ENCODE results near the gene TP63. TPM values are rescaled to one million over a fixed set of nuclear protein-coding genes. Genes with fewer than 3 reads are reported as not detected.
"Not testable (repeated sequence)": the region's sequence is repeated elsewhere in the genome, so short reads cannot be mapped to it uniquely, and the experiment has no call there.

Gene TP63
- total RNA-seq, 2 donors from 2014 or later, result 0.45 to 1.5 TPM

DNA sequence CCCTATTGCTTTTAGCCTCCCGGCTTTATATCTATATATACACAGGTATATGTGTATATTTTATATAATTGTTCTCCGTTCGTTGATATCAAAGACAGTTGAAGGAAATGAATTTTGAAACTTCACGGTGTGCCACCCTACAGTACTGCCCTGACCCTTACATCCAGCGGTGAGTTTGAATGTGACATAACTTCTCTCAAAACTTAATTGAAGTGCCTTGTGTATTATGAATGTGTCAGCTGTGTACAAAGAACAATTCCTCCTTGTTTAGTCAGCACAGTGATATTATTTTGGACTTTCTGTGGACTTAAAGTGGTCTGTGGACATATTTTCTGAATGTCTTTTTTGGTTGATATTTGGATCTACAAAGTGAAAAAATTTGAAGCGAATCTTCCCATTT, 220 bp downstream of the TP63 start:
- Mint-ChIP-seq H3K27ac (peak overlapping the region; percentile 43), H3K4me3 (no peak overlapping the region), H3K27me3 (no peaks in the 10 kb centered on the region), H3K4me1 (peaks cover 11% of the 10 kb centered on the region), H3K36me3 (ENCODE audit: low read depth) (no peaks in the 10 kb centered on the region)
- ATAC-seq (no peak), DNase-seq (no peak)
- H3K9me3 ChIP-seq (ENCODE audit: control insufficient read depth, low read length, poor library complexity, severe bottlenecking), result no peaks in the 10 kb centered on the region

DNA sequence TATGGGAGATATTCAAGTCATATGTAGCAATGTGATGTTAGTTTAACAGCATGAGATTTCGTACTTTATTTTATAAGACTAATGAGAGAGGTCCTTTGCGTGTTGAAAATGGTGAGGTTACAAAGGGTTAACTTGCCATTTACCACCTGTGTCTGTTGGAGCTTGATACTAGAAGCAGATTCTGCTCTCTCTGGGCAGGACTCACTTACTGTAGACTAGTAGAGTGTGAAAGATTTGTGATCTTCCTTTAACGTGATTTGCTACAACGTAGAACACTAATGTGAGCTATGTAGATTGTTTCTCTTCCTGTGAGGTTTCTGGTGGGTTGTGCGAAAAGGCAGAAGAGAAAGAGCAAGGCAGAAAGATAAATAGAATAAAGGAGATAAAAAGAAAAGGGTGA, 1.1 kb downstream of the TP63 start:
- peaks cover 11% of the 10 kb centered on the region for H3K4me1 Mint-ChIP-seq
- no peaks in the 10 kb centered on the region for H3K27me3 Mint-ChIP-seq
- no peak overlapping the region for H3K27ac Mint-ChIP-seq
- ATAC-seq (no peak), DNase-seq (no peak)
- no peaks in the 10 kb centered on the region for H3K36me3 Mint-ChIP-seq (ENCODE audit: low read depth)
- no peaks in the 10 kb centered on the region for H3K9me3 ChIP-seq (ENCODE audit: control insufficient read depth, low read length, poor library complexity, severe bottlenecking)
- peak overlapping the region; percentile 2 for H3K4me3 Mint-ChIP-seq

DNA sequence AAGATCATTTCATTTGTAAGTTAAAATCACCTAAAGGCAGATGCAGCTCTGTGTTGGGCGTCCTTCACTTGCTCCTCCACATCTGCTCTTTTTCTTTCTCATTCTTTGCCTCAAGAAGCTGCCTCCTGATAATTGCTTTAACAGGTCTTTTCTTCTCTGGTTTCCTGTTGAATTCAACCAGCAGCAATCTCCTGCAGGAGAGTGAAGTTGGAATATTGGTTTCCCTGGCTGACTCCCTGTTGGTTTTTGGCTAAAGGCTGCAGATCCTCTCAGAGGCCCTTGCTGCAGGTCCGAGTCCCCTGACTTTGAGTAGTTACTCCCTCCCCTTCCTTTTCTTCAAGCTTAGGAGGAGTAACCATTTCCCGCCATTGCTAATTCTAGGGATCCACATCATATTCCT, 4.2 kb downstream of the TP63 start:
- Mint-ChIP-seq H3K4me1 (peaks cover 11% of the 10 kb centered on the region), H3K4me3 (no peak overlapping the region), H3K27ac (no peak overlapping the region), H3K36me3 (ENCODE audit: low read depth) (no peaks in the 10 kb centered on the region), H3K27me3 (no peaks in the 10 kb centered on the region)
- H3K9me3 ChIP-seq (ENCODE audit: control insufficient read depth, low read length, poor library complexity, severe bottlenecking), result no peaks in the 10 kb centered on the region
- ATAC-seq (no peak), DNase-seq (no peak)

DNA sequence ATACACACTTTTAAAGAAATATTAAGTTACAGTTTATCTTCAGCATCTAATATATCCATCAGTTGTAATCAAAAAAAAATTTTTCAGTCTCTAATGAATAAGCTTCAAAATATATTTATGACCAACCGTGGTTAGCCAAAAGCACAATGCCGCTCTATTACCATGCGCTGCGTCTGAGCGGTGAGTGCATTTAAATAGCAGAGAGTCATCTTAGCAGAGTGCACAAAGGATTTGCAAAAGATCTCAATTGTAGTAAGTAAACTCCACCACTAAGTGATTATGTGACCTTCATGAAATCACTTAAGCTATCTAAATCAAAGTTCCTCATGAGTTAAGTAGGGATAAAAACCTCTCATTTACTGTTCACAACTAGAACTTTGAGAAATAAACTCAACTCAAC, 4.9 kb downstream of the TP63 start:
- ATAC-seq (no peak), DNase-seq (no peak)
- Mint-ChIP-seq H3K4me3 (no peak overlapping the region), H3K27me3 (no peaks in the 10 kb centered on the region), H3K4me1 (peaks cover 5% of the 10 kb centered on the region), H3K36me3 (ENCODE audit: low read depth) (no peaks in the 10 kb centered on the region), H3K27ac (no peak overlapping the region)
- H3K9me3 ChIP-seq (ENCODE audit: control insufficient read depth, low read length, poor library complexity, severe bottlenecking), result no peaks in the 10 kb centered on the region

DNA sequence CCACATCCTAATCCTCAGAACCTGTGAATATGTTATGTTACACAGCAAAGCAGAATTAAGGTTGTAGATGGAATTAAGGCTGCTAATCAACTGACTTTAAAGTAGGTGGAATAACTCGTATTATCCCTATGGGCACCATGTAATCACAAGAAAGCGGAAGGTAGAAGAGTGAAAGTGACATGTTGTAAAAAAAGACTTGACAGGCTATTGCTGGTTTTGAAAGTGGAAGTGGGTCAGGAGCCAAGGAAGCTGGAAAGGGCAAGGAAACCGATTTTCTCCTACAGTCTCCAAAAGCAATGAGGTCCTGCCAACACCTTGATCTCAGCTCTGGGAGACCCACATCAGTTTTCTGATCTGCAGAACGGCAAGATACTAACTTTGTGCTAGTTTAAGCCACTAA, 6.6 kb downstream of the TP63 start:
- no peaks in the 10 kb centered on the region for H3K9me3 ChIP-seq (ENCODE audit: control insufficient read depth, low read length, poor library complexity, severe bottlenecking)
- ATAC-seq, result no peak
- Mint-ChIP-seq H3K27ac (no peak overlapping the region), H3K4me3 (no peak overlapping the region), H3K27me3 (no peaks in the 10 kb centered on the region), H3K36me3 (ENCODE audit: low read depth) (no peaks in the 10 kb centered on the region), H3K4me1 (no peaks in the 10 kb centered on the region)
- no peak for DNase-seq

DNA sequence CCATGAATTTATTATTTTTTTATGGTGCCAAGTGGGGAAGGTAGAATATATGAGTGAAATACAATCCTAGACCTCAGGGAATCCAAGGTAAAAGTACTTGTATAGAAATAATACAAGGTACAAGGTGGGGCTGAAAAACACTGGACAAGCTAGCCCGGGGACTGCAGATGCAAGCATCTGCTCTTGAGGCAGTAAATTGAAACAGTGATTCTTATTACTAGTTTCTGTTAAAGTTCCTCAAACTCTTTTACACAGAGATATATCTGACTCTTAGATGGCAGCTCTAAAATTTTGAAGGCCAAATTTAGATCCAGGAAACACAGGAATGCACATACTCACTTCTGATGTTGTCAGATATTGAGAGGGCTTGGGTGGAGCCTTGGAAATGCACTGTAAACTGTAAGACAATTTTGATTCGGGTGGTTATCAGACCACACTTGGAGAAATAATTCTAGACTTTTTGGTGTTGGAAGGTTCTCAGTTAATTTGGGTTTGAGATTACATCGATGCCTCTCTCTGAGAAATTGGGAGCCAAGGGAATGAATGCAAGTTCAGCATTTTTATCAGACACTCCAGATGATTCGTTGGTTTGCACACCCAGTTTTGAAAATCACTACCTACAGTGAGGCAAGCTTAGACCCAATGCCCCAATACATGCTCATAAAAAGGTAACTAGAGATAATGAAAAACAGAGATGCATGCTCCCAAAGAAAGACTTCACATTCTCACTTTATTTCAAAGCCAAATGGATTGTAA, 7.3 kb downstream of the TP63 start:
- no peak overlapping the region for H3K27ac Mint-ChIP-seq
- no peak for DNase-seq
- no peaks in the 10 kb centered on the region for H3K27me3 Mint-ChIP-seq
- no peaks in the 10 kb centered on the region for H3K4me1 Mint-ChIP-seq
- H3K9me3 ChIP-seq (ENCODE audit: control insufficient read depth, low read length, poor library complexity, severe bottlenecking), result no peaks in the 10 kb centered on the region
- ATAC-seq, result no peak
- H3K4me3 Mint-ChIP-seq, result no peak overlapping the region
- H3K36me3 Mint-ChIP-seq (ENCODE audit: low read depth), result no peaks in the 10 kb centered on the region

DNA sequence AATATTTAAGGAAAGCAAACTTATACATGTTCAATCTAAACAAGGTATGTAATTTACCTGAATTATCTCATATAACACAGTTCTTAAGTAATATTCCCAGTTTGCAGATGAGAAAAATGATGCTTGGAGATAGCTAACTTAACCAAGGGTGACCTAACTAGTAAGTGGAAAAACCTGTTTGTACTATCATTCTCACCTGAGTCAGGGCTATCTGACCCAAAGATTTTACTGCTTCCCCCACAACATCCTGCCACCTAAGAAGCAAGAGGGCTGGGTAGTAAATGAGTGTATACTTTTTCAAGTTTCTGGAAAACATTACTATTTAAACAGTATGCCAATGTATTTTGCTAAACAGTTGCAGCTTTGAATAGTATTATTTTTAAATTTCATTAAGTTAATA, 10.6 kb downstream of the TP63 start:
- H3K9me3 ChIP-seq (ENCODE audit: control insufficient read depth, low read length, poor library complexity, severe bottlenecking), result no peaks in the 10 kb centered on the region
- Mint-ChIP-seq H3K4me1 (no peaks in the 10 kb centered on the region), H3K36me3 (ENCODE audit: low read depth) (no peaks in the 10 kb centered on the region), H3K27ac (no peak overlapping the region), H3K27me3 (no peaks in the 10 kb centered on the region), H3K4me3 (no peak overlapping the region)
- DNase-seq (no peak), ATAC-seq (no peak)

DNA sequence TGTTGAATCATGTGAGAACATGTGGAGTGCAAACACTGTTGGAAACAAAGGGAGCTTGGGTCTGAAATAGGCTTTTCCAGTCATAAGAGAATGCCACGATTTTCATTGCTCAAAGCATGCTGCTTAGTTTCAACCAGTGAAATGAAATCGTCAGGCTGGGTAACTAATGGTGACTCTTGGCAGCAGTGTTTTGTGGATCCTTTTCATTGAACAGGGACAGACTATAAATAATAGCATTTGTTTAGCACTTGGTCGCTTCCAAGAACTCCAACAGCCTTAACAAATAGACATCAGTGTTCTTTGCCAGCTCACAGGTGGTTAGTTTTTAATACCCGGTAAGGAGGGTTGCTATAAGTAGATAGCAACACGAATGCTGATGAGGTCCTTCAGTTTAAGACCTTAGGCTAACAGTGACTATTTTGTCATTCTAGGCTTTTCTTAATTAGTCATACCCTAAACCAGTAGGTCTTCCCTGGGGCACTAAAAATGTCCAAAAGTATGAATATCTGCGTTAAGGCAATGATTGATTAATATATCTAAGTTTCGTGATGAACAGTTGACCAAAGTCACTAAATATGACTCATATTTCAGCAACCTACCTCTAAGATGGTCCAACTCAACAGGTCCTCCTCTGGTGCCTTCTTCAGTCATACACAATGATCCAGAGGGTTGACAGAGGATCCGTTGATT, 15.8 kb downstream of the TP63 start:
- Mint-ChIP-seq H3K4me1 (no peaks in the 10 kb centered on the region), H3K4me3 (no peak overlapping the region), H3K27ac (no peak overlapping the region), H3K27me3 (no peaks in the 10 kb centered on the region), H3K36me3 (ENCODE audit: low read depth) (no peaks in the 10 kb centered on the region)
- no peak for ATAC-seq
- no peak for DNase-seq
- no peaks in the 10 kb centered on the region for H3K9me3 ChIP-seq (ENCODE audit: control insufficient read depth, low read length, poor library complexity, severe bottlenecking)

DNA sequence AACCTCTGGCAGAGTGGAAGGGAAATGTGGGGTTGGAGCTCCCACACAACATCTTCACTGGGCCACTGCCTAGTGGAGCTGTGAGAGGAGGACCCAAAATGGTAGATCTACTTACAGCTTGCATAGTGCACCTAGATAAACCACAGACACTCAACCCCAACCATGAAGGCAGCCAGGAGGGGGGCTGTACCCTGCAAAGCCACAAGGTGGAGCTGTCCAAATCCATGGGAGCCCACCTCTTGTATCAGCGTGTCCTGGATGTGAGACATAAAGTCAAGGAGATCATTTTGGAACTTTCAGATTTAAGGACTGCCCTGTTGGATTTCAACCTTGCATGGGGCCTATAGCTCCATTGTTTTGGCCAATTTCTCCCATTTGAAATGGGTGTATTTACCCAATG, 20.9 kb downstream of the TP63 start:
- no peaks in the 10 kb centered on the region for H3K36me3 Mint-ChIP-seq (ENCODE audit: low read depth)

DNA sequence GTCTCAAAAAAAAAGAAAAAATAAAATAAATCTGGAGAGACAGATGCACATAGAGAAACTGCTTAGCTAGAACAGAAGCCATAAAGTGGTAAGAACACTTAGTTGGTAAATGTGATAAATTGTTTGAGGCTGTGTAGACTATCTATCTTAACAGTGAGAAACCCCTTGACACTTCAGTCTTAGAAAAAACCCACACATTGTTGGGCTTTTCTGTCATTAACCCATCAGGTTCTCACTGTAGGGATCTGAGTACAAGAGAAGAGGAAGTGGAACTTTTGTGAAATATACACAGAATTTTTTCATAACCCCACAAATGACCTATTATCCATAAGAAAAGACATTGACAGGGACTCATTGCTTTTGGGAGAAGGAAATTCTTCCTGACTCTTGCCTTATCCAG, 24.4 kb downstream of the TP63 start:
- DNase-seq, result no peak
- no peaks in the 10 kb centered on the region for H3K36me3 Mint-ChIP-seq (ENCODE audit: low read depth)
- H3K9me3 ChIP-seq (ENCODE audit: control insufficient read depth, low read length, poor library complexity, severe bottlenecking), result no peaks in the 10 kb centered on the region
- ATAC-seq, result no peak
- no peaks in the 10 kb centered on the region for H3K4me1 Mint-ChIP-seq
- no peak overlapping the region for H3K4me3 Mint-ChIP-seq
- H3K27me3 Mint-ChIP-seq, result no peaks in the 10 kb centered on the region
- H3K27ac Mint-ChIP-seq, result no peak overlapping the region

More for the DNA sequence above, 20.9 kb downstream of the TP63 start:
- no peak for DNase-seq
- Mint-ChIP-seq H3K4me3 (no peak overlapping the region), H3K27ac (no peak overlapping the region), H3K27me3 (no peaks in the 10 kb centered on the region), H3K4me1 (no peaks in the 10 kb centered on the region)
- ATAC-seq, result no peak
- no peaks in the 10 kb centered on the region for H3K9me3 ChIP-seq (ENCODE audit: control insufficient read depth, low read length, poor library complexity, severe bottlenecking)

DNA sequence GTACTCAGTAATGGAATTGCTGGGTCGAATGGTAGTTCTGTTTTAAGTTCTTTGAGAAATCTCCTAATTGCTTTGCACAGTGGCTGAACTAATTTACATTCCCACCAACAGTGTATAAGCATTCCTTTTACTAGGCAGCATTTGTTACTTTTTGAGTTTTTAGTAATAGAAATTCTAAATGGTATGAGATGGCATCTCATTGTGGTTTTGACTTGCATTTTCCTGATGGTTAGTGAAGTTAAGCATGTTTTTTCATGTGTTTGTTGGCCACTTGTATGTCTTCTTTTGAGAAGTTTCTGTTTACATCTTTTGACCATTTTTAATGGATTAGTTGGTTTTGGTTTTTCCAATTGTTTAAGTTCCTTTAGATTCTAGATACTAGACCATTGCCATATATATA, 28.4 kb downstream of the TP63 start:
- ATAC-seq, result no peak
- DNase-seq, result no peak
- H3K4me3 Mint-ChIP-seq, result no peak overlapping the region
- H3K4me1 Mint-ChIP-seq, result no peaks in the 10 kb centered on the region
- H3K36me3 Mint-ChIP-seq (ENCODE audit: low read depth), result peaks cover 2% of the 10 kb centered on the region
- peaks cover 8% of the 10 kb centered on the region for H3K27me3 Mint-ChIP-seq
- no peaks in the 10 kb centered on the region for H3K9me3 ChIP-seq (ENCODE audit: control insufficient read depth, low read length, poor library complexity, severe bottlenecking)
- no peak overlapping the region for H3K27ac Mint-ChIP-seq

DNA sequence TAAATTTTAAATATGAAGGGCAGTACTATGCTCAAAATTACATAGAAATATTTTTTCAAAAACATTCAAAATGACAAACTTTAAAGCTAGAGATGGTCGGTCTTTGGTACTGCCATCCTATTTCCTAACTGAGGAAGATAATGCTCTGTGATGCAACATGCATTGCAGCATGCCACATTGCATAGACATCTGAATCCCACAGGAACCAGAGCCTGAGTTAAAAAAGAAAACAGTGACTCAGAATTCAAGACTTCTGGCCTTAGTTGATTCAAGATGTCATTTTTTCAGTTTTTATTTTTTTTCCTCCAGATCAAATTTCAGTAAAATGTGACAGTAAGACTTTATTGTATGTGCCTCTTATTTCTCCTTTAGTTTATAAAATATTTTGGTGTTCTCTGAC, 33.1 kb downstream of the TP63 start:
- Mint-ChIP-seq H3K36me3 (ENCODE audit: low read depth) (peaks cover 2% of the 10 kb centered on the region), H3K4me1 (no peaks in the 10 kb centered on the region), H3K4me3 (no peak overlapping the region), H3K27ac (no peak overlapping the region), H3K27me3 (peaks cover 13% of the 10 kb centered on the region)
- DNase-seq (no peak), ATAC-seq (no peak)
- no peaks in the 10 kb centered on the region for H3K9me3 ChIP-seq (ENCODE audit: control insufficient read depth, low read length, poor library complexity, severe bottlenecking)

DNA sequence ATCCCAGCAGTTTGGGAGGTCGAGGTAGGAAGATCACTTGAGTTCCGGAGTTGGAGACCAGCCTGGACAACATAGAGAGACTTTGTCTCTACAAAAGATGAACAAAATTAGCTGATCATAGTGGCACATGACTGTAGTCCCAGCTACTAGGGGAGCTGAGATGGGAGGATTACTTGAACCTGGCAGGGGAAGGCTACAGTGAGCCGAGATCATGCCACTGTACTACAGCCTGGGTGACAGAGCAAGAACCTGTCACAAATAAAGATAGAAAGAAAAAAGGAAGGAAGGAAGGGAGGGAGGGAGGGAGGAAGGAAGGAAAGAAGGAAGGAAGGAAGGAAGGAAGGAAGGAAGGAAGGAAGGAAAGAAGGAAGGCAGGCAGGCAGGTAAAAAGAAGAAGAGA, 41.2 kb downstream of the TP63 start:
- not testable (repeated sequence) for H3K4me3 Mint-ChIP-seq; H3K36me3 Mint-ChIP-seq (ENCODE audit: low read depth); DNase-seq; ATAC-seq; H3K9me3 ChIP-seq (ENCODE audit: control insufficient read depth, low read length, poor library complexity, severe bottlenecking); H3K27me3 Mint-ChIP-seq; H3K4me1 Mint-ChIP-seq; H3K27ac Mint-ChIP-seq

DNA sequence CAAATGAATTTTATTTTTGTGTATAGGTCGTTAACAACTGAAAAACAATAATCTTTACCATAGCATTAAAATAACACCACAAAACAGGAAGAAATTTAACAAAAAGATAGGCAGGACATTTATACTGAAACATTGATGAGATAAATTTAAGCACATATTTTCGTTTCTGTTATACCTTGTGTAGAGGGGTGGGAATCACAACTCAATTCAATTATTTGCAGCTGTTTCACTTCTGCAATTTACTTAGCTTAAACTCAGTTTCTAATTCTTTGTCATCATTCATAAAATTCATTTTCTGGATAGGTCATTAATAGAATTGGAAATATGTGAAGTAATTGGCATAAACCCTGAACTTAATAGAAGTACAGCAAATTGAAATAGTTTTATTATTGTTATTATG, 42.3 kb downstream of the TP63 start:
- Mint-ChIP-seq H3K4me1 (peaks cover 2% of the 10 kb centered on the region), H3K4me3 (no peak overlapping the region), H3K27me3 (no peaks in the 10 kb centered on the region), H3K27ac (no peak overlapping the region), H3K36me3 (ENCODE audit: low read depth) (peaks cover 2% of the 10 kb centered on the region)
- H3K9me3 ChIP-seq (ENCODE audit: control insufficient read depth, low read length, poor library complexity, severe bottlenecking), result no peaks in the 10 kb centered on the region
- ATAC-seq (no peak), DNase-seq (no peak)
